Fibroblast of villous mesenchyme (primary cell): ENCODE data around the gene FBXO27. TPM values are rescaled to one million over a fixed set of nuclear protein-coding genes. Genes with fewer than 3 reads are reported as not detected.
"Not testable (repeated sequence)": the region's sequence is repeated elsewhere in the genome, so short reads cannot be mapped to it uniquely, and the experiment has no call there.

Experiments
- DNase-seq: peaks from one replicate; pipeline ENCODE4 v3.0.0-alpha.2; 2010; ENCODE audit warnings: low read depth
- H3K4me3 ChIP-seq: 2 replicates; pipeline ENCODE4 v1.5.1; 2011; ENCODE audit warnings: low read depth, mild to moderate bottlenecking, low read length
- total RNA-seq: library from RNA; depleted of rRNA; stranded (reverse); fragments of >200 nt; gene quantifications from 2 replicates; pipeline ENCODE4 v1.2.3, GENCODE V29; 2012
- TF ChIP-seq, protein P1 (sequence below): IDR thresholded peaks from 2 replicates; pipeline ENCODE4 v1.5.1; 2012; ENCODE audit warnings: low read depth, mild to moderate bottlenecking, low read length; ENCODE audit not compliant: insufficient read depth

The FBXO27 gene
- total RNA-seq, 1 donor, result 4.7 TPM

- no peak overlapping the region for H3K4me3 ChIP-seq
- TF ChIP-seq, protein P1, sequence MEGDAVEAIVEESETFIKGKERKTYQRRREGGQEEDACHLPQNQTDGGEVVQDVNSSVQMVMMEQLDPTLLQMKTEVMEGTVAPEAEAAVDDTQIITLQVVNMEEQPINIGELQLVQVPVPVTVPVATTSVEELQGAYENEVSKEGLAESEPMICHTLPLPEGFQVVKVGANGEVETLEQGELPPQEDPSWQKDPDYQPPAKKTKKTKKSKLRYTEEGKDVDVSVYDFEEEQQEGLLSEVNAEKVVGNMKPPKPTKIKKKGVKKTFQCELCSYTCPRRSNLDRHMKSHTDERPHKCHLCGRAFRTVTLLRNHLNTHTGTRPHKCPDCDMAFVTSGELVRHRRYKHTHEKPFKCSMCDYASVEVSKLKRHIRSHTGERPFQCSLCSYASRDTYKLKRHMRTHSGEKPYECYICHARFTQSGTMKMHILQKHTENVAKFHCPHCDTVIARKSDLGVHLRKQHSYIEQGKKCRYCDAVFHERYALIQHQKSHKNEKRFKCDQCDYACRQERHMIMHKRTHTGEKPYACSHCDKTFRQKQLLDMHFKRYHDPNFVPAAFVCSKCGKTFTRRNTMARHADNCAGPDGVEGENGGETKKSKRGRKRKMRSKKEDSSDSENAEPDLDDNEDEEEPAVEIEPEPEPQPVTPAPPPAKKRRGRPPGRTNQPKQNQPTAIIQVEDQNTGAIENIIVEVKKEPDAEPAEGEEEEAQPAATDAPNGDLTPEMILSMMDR, result no peak
- no peak for DNase-seq
Measured at GRCh38 chr19:39001041-39001440, 31.3 kb downstream of the FBXO27 start.

- not testable (repeated sequence) for DNase-seq, H3K4me3 ChIP-seq
Measured at GRCh38 chr19:38997576-38997975, 34.8 kb downstream of the FBXO27 start.

DNA sequence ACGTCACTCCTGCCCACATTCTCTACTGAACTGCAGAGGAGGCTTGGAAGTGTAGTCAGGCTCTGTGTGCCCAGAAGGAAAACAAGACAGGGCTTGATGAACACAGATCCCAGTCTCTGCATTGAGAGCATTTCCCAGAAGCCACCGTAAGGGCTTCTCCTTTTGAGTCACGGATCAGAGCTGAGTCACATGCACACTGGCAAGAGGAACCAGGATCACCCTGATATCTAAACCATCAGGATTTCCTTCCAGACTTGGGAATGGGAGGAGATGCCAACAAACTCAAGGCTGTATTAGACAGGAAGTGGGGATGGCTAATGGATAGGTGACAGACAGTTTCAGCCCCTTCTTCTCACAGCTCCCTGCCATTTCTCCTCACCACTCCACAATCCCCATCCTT, 39.1 kb downstream of the FBXO27 start:
- no peak overlapping the region for H3K4me3 ChIP-seq
- TF ChIP-seq, protein P1, result no peak
- peak; percentile 19 for DNase-seq

- DNase-seq, result no peak
Measured at GRCh38 chr19:38990949-38991697, 41.2 kb downstream of the FBXO27 start.

GRCh38 chr19:38989614-38990013, 42.7 kb downstream of the FBXO27 start:
- DNase-seq, result not testable (repeated sequence)

More at GRCh38 chr19:38990949-38991697, 41.2 kb downstream of the FBXO27 start:
- TF ChIP-seq, protein P1, result no peak
- no peak overlapping the region for H3K4me3 ChIP-seq

DNA sequence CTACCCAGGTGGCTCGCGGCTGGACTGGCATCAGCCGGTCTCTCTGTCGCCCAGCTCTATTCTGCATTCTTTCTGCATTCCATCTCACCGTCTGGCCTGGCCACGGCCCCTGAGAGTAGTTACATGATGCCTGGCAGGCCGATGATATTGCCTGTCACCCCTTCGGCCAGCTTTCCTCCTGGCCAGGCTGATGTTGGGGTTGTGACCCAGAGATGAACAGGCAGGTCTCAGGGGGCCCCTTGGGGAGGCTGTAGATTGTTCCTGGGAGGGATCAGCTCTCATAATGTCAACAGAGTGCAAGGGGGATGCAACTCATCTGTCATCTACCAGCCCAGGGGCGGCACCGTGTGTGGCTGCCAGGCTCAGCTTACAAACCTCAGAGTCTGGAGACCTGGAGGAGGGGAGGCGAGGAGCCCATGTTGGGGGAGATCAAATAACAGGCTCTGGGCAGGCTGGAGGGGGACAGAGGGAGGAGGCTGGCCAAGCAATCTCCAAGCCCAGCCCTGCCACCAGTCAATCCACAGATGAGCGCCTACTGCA, 43.2 kb downstream of the FBXO27 start:
- peak; percentile 9 for DNase-seq
- H3K4me3 ChIP-seq, result no peak overlapping the region
- TF ChIP-seq, protein P1, result no peak

More at GRCh38 chr19:38989614-38990013, 42.7 kb downstream of the FBXO27 start:
- not testable (repeated sequence) for H3K4me3 ChIP-seq

DNA sequence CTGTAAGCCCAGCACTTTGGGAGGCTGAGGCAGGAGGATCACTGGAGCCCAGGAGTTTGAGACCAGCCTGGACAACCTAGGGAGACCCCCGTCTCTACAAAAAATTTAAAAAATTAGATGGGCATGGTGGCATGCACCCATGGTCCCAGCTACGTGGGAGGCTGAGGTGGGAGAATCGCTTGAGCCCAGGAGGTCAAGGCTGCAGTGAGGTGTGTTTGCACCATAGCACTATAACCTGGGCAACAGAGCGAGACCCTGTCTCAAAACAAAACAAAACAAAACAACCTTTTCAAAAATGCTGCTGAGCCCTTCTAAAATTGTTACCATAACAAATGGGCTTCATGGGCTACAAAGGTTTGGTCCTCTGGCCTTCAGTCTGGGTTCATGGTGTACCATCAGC, 43.7 kb downstream of the FBXO27 start:
- not testable (repeated sequence) for DNase-seq, H3K4me3 ChIP-seq

- not testable (repeated sequence) for DNase-seq, H3K4me3 ChIP-seq
Measured at GRCh38 chr19:38987745-38988144, 44.6 kb downstream of the FBXO27 start.

- no peak for DNase-seq
- TF ChIP-seq, protein P1, result no peak
- no peak overlapping the region for H3K4me3 ChIP-seq
Measured at GRCh38 chr19:38985262-38985661, 47.1 kb downstream of the FBXO27 start.
